Neural progenitor cell (in vitro differentiated cells): ENCODE measurements around the gene MYMX.

Experiments
- EZH2 ChIP-seq: fragments of 200-600 bp; sonication (generic); IDR thresholded peaks from 2 replicates; pipeline ENCODE4 v1.6.1; 2017; ENCODE audit warnings: antibody characterized with exemption, mild to moderate bottlenecking, moderate library complexity
- EZH2phosphoT487 ChIP-seq: fragments of 200-600 bp; sonication (generic); IDR thresholded peaks from 2 replicates; pipeline ENCODE4 v1.6.1; 2017; ENCODE audit warnings: antibody characterized with exemption
- TF ChIP-seq, protein P1 (sequence below): fragments of 200-600 bp; sonication (generic); IDR thresholded peaks from 2 replicates; pipeline ENCODE4 v1.5.1; 2017; ENCODE audit warnings: antibody characterized with exemption, mild to moderate bottlenecking

DNA sequence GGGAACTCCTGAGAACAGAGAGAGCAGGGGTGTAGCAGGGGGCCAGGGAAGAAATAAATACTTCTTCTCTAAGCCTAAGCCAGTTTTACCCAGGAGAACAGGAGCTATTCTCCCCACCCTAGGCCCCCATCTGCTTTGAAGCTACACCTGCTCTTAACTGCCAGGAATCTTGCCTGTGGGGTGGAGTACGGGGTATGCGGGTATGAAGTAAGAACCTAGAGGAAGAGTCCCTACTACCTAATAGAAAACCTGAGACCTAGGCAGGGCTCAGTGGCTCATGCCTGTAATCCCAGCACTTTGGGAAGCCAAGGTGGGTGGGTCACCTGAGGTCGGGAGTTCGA lies 8.2 kb downstream of the MYMX start:
- TF ChIP-seq EZH2phosphoT487 (no peak), EZH2 (no peak)
- TF ChIP-seq, protein P1, sequence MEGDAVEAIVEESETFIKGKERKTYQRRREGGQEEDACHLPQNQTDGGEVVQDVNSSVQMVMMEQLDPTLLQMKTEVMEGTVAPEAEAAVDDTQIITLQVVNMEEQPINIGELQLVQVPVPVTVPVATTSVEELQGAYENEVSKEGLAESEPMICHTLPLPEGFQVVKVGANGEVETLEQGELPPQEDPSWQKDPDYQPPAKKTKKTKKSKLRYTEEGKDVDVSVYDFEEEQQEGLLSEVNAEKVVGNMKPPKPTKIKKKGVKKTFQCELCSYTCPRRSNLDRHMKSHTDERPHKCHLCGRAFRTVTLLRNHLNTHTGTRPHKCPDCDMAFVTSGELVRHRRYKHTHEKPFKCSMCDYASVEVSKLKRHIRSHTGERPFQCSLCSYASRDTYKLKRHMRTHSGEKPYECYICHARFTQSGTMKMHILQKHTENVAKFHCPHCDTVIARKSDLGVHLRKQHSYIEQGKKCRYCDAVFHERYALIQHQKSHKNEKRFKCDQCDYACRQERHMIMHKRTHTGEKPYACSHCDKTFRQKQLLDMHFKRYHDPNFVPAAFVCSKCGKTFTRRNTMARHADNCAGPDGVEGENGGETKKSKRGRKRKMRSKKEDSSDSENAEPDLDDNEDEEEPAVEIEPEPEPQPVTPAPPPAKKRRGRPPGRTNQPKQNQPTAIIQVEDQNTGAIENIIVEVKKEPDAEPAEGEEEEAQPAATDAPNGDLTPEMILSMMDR, result no peak
